BJ (cell line): Measurements from ENCODE around the gene XPO4. TPM values are rescaled to one million over a fixed set of nuclear protein-coding genes. Genes with fewer than 3 reads are reported as not detected.
"Not testable (repeated sequence)": the region's sequence is repeated elsewhere in the genome, so short reads cannot be mapped to it uniquely, and the experiment has no call there.

Experiments used
- CTCF ChIA-PET: fragments of 350-600 bp; formaldehyde crosslinking; extraction: SDS; loops from one replicate; lab custom pipeline; 2021; ENCODE audit warnings: antibody characterized with exemption, inconsistent platforms; lab: Yijun Ruan, JAX
- POLR2A ChIA-PET: fragments of 300-600 bp; sonication (Branson Sonifier 250); formaldehyde crosslinking; extraction: SDS; loops from one replicate; lab custom pipeline; 2021; ENCODE audit warnings: antibody characterized with exemption; lab: Charles Lee
- DNase-seq: peaks from one replicate; pipeline ENCODE4 v3.0.0-alpha.2; 2011; ENCODE audit warnings: low read depth
- H3K27me3 ChIP-seq: 2 replicates; pipeline ENCODE4 v1.6.0; 2011; ENCODE audit warnings: low read length; ENCODE audit not compliant: control insufficient read depth, insufficient read depth
- H3K36me3 ChIP-seq: 2 replicates; pipeline ENCODE4 v1.5.1; 2011; ENCODE audit warnings: low read length; ENCODE audit not compliant: control insufficient read depth, insufficient read depth
- H3K4me3 ChIP-seq: 2 replicates; pipeline ENCODE4 v1.5.1; 2011; ENCODE audit warnings: low read depth, mild to moderate bottlenecking, control low read depth, low read length
- CTCF ChIP-seq: IDR thresholded peaks from 2 replicates; pipeline ENCODE4 v1.5.1; 2011; ENCODE audit warnings: low read depth, mild to moderate bottlenecking, control low read depth, inconsistent platforms, low read length, moderate library complexity; ENCODE audit not compliant: insufficient read depth
- polyA plus RNA-seq: library from polyadenylated mRNA; depleted of rRNA; stranded (reverse); fragments of >200 nt; gene quantifications from 2 replicates; pipeline ENCODE4 v1.2.3, GENCODE V29; 2011

The XPO4 gene
- polyA plus RNA-seq, 1 experiment = 4.9 TPM

GRCh38 chr13:20891034-20891433 lies 11.5 kb downstream of the XPO4 start:
- no peak for DNase-seq
- ChIA-PET POLR2A (no interaction called here), CTCF (interaction anchor here (1.3 to 2.1 kb wide), 2 partner anchors 11 to 13 kb away, joined by 4 to 7 read pairs; partner anchors contain the start of gene XPO4)
- TF ChIP-seq CTCF = no peak
- H3K27me3 ChIP-seq = no peaks in the 10 kb centered on the region
- H3K4me3 ChIP-seq = no peak overlapping the region
- no peaks in the 10 kb centered on the region for H3K36me3 ChIP-seq

GRCh38 chr13:20890540-20890939 lies 12.0 kb downstream of the XPO4 start:
- H3K4me3 ChIP-seq, H3K27me3 ChIP-seq, POLR2A ChIA-PET, H3K36me3 ChIP-seq, DNase-seq: not testable (repeated sequence)
- CTCF ChIA-PET = interaction anchor here (1.3 to 2.1 kb wide), 2 partner anchors 11 to 14 kb away, joined by 4 to 7 read pairs; partner anchors contain the start of gene XPO4

- TF ChIP-seq CTCF = no peak
- CTCF ChIA-PET = interaction anchor here (1.0 kb wide), 1 partner anchor 14 kb away, joined by 4 read pairs; no protein-coding TSS in a partner anchor
- Histone ChIP-seq H3K27me3 (no peaks in the 10 kb centered on the region), H3K36me3 (no peaks in the 10 kb centered on the region), H3K4me3 (no peak overlapping the region)
- no peak for DNase-seq
- POLR2A ChIA-PET = no interaction called here
Observed at GRCh38 chr13:20882206-20882605, 20.3 kb downstream of the XPO4 start.

GRCh38 chr13:20877902-20878301 lies 24.6 kb downstream of the XPO4 start:
- ChIA-PET CTCF (no interaction called here), POLR2A (interaction anchor here (0.5 kb wide), 1 partner anchor 535 kb away, joined by 21 read pairs; no protein-coding TSS in a partner anchor)
- Histone ChIP-seq H3K4me3 (no peak overlapping the region), H3K36me3 (no peaks in the 10 kb centered on the region), H3K27me3 (no peaks in the 10 kb centered on the region)
- DNase-seq = no peak
- TF ChIP-seq CTCF = no peak

GRCh38 chr13:20876802-20877201 lies 25.7 kb downstream of the XPO4 start:
- H3K4me3 ChIP-seq, POLR2A ChIA-PET, CTCF ChIA-PET, H3K36me3 ChIP-seq, DNase-seq, H3K27me3 ChIP-seq: not testable (repeated sequence)

- H3K36me3 ChIP-seq, CTCF ChIA-PET, H3K4me3 ChIP-seq, DNase-seq, H3K27me3 ChIP-seq, POLR2A ChIA-PET: not testable (repeated sequence)
Observed at GRCh38 chr13:20874439-20874838, 28.1 kb downstream of the XPO4 start.

GRCh38 chr13:20873348-20873747 lies 29.2 kb downstream of the XPO4 start:
- CTCF ChIA-PET = no interaction called here
- no peak for DNase-seq
- Histone ChIP-seq H3K27me3 (no peaks in the 10 kb centered on the region), H3K36me3 (no peaks in the 10 kb centered on the region), H3K4me3 (no peak overlapping the region)
- POLR2A ChIA-PET = no interaction called here
- TF ChIP-seq CTCF = no peak
